ES-I3 (cell line): Measurements from ENCODE around the gene RAD17.
"Not testable (repeated sequence)": the region's sequence is repeated elsewhere in the genome, so short reads cannot be mapped to it uniquely, and the experiment has no call there.

ENCODE experiments used
- H3K36me3 ChIP-seq: 2 replicates; pipeline ENCODE4 v1.6.1; 2013; ENCODE audit warnings: mild to moderate bottlenecking, low read length, control low read depth, moderate library complexity; ENCODE audit not compliant: insufficient read depth
- H3K4me1 ChIP-seq: 2 replicates; pipeline ENCODE4 v1.6.1; 2013; ENCODE audit warnings: mild to moderate bottlenecking, control low read depth, low read length; ENCODE audit not compliant: insufficient read depth
- H3K9ac ChIP-seq: 2 replicates; pipeline ENCODE4 v1.6.1; 2013; ENCODE audit warnings: low read depth, mild to moderate bottlenecking, low read length, moderate library complexity
- H3K9me3 ChIP-seq: 2 replicates; pipeline ENCODE4 v1.6.1; 2013; ENCODE audit warnings: mild to moderate bottlenecking, low read length, moderate library complexity; ENCODE audit not compliant: control insufficient read depth, insufficient read depth

Gene RAD17

DNA sequence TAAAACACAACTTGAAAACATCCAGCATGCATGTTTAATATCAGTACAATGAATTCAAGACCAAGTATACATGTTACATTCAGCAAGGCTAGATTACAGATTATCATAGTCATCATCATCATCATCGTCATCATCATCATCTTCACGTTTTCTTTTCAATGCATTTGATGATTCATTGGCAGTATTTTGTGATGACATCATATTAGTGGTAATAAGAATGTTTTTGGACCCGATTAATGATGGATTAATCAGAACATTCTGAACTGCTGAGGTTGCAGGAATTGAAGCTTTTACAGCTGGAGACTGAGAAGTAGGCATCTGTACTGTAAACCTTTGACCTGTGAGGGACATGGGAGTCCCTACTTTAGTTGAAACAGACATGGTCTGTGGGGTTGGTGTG is 4.8 kb upstream of the RAD17 start:
- H3K4me1 ChIP-seq, result no peaks in the 10 kb centered on the region

GRCh38 chr5:69367697-69368279 is 1.8 kb upstream of the RAD17 start:
- H3K4me1 ChIP-seq, result no peaks in the 10 kb centered on the region
- peak overlapping the region; percentile 89 for H3K9ac ChIP-seq
- H3K9me3 ChIP-seq, result no peaks in the 10 kb centered on the region
- H3K36me3 ChIP-seq, result peaks cover 9% of the 10 kb centered on the region

More for the DNA sequence above, 4.8 kb upstream of the RAD17 start:
- Histone ChIP-seq H3K9ac (no peak overlapping the region), H3K9me3 (no peaks in the 10 kb centered on the region), H3K36me3 (peaks cover 9% of the 10 kb centered on the region)

DNA sequence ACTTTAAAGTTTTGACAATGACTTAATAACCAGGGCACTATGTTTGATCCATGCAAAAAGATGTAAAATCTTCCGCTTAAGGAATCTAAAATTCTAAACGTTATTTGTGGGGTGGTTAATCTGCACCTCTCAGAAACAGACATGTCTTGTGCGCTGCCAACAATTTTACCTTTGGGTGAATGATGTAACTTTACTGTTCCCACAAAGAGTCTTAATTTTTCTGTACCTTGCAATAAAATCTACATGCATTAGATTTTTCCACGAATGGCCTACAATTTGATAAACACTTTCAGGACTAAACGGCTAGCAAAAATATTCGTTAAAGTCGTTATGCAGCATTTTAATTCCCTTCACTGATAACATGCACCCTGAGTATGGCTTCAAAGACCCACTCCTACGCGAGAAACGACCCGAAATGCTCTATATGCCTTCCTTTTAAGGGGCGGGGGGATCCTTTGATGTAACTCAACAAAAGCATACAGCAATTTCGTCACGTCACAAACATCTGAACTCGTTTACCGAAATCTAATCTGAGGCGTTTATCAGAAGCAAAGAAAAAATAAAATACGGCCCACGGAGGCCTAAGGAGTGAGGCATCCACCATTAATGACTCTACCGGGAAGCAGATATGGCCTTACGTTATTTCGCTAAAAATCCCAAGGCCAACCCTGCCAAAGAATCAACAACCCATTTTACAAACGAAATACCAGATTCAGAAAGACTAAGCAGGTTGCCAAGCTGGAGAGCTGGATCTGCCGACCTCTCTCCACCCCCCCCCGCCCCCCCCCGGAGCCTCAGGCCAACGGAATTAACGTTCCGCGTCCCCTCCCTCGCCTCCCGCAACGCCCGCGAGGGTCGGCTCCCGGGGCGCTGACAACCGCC is 919 bp upstream of the RAD17 start:
- no peaks in the 10 kb centered on the region for H3K9me3 ChIP-seq
- no peaks in the 10 kb centered on the region for H3K4me1 ChIP-seq
- H3K9ac ChIP-seq, result peak overlapping the region; percentile 89
- peaks cover 9% of the 10 kb centered on the region; the same call in 1 of the 2 replicates for H3K36me3 ChIP-seq

DNA sequence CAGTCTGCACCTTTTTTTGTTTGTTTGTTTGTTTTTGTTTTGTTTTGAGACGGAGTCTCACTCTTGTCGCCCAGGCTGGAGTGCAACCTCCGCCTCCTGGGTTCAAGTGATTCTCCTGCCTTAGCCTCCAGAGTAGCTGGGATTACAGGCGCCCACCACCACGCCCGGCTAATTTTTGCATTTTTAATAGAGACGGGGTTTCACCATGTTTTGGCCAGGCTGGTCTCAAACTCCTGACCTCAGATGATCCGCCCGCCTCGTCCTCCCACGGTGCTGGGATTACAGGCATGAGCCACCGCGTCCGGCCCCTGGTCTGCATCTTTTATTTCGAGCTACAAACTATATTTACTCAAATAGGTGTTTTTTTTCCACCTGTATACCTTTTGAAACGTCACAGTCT is 717 bp downstream of the RAD17 start:
- not testable (repeated sequence) for H3K36me3 ChIP-seq, H3K4me1 ChIP-seq, H3K9me3 ChIP-seq
- H3K9ac ChIP-seq, result peak overlapping the region; percentile 89

- no peak overlapping the region for H3K9ac ChIP-seq
- H3K9me3 ChIP-seq, result no peaks in the 10 kb centered on the region
- H3K36me3 ChIP-seq, result no peaks in the 10 kb centered on the region
- H3K4me1 ChIP-seq, result no peaks in the 10 kb centered on the region
Measured at GRCh38 chr5:69372394-69372793, 2.8 kb downstream of the RAD17 start.

DNA sequence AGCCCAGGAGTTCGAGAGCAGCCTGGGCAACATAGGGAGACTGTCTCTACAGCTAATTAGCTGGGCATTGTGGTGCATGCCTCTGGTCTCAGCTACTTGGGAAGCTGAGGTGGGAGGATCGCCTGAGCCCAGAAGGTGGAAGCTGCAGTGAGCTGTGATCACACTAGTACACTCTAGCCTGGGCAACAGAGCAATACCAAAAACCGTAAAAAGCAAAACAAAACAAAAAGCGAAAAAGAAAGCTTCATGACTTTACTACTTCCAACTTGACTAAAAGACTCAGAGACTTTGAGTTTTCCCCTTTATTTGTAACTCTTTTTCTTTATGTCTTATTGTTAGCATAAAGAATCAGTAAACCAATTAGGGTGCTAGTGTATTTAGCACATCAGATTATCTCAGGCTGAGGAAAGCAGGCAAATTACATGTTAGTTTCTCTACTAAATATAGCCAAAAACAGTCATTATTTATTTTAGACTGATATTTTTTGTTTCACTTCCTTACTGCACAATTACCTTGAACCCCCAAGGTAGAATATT is 5.4 kb downstream of the RAD17 start:
- no peak overlapping the region for H3K9ac ChIP-seq
- H3K4me1 ChIP-seq, result no peaks in the 10 kb centered on the region
- no peaks in the 10 kb centered on the region for H3K9me3 ChIP-seq
- H3K36me3 ChIP-seq, result no peaks in the 10 kb centered on the region; the same call in 1 of the 2 replicates

- Histone ChIP-seq H3K9ac (no peak overlapping the region), H3K9me3 (no peaks in the 10 kb centered on the region), H3K36me3 (peaks cover 10% of the 10 kb centered on the region), H3K4me1 (no peaks in the 10 kb centered on the region)
Measured at GRCh38 chr5:69378376-69378775, 8.8 kb downstream of the RAD17 start.

- H3K9me3 ChIP-seq, result no peaks in the 10 kb centered on the region
- H3K36me3 ChIP-seq, result peaks cover 3% of the 10 kb centered on the region; the same call in 1 of the 2 replicates
- no peak overlapping the region for H3K9ac ChIP-seq
- no peaks in the 10 kb centered on the region for H3K4me1 ChIP-seq
Measured at GRCh38 chr5:69404659-69405330, 35.2 kb downstream of the RAD17 start.

GRCh38 chr5:69414885-69415583 is 45.4 kb downstream of the RAD17 start, which contains the start of gene MARVELD2:
Gene MARVELD2 (plus strand): TSS chr5:69415116. CDS start chr5:69419386, 4,270 bp downstream.
- Histone ChIP-seq H3K9me3 (no peaks in the 10 kb centered on the region), H3K36me3 (peaks cover 6% of the 10 kb centered on the region; the same call in 1 of the 2 replicates), H3K4me1 (peaks cover 4% of the 10 kb centered on the region; the same call in 1 of the 2 replicates), H3K9ac (peak within 1 kb of the TSS; percentile 96)

DNA sequence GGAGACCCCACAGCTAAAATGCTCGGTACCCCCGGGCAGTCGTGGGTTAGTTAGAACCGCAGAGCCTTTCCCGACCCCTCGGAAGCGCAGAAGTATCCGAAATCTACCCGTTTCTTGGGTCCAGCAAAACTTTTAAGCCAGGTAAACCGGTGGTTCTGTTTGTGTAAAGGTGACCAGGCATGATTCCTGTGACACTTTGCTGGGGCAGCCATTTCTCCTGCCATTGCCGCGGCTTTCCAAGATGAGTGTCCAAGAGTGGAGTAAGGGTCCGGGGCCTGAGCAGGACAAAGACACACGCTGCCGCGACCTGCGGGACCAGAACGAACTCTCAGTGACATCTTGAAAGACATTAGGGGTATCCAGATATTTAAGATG is 46.0 kb downstream of the RAD17 start:
- H3K36me3 ChIP-seq, result peaks cover 6% of the 10 kb centered on the region; the same call in 1 of the 2 replicates
- peaks cover 4% of the 10 kb centered on the region; the same call in 1 of the 2 replicates for H3K4me1 ChIP-seq
- H3K9me3 ChIP-seq, result no peaks in the 10 kb centered on the region
- H3K9ac ChIP-seq, result peak overlapping the region; percentile 96

- peaks cover 6% of the 10 kb centered on the region; the same call in 1 of the 2 replicates for H3K36me3 ChIP-seq
- H3K4me1 ChIP-seq, result peaks cover 4% of the 10 kb centered on the region; the same call in 1 of the 2 replicates
- H3K9ac ChIP-seq, result peak overlapping the region; percentile 96
- H3K9me3 ChIP-seq, result no peaks in the 10 kb centered on the region
Measured at GRCh38 chr5:69416180-69416579, 46.6 kb downstream of the RAD17 start.

DNA sequence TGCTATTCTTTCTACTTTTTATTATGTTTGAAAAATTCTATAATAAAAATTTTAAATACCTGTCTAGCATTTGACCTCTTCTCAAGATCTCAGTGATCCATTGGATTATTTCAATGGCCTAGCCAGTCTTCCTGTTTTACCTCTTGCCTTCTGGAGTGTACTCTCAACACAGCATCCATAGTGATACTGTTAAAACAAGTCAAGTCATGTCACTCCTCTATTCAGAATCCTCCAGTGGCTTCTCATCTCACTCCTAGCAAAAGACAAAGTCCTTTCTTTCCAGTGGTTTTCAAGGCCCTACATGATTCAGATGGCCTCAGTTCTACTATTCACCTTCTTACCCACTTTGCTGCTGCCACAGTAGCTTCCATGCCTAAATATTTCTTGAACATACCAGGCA is 47.1 kb downstream of the RAD17 start:
- Histone ChIP-seq H3K9ac (peak overlapping the region; percentile 96; the same call in 1 of the 2 replicates), H3K36me3 (peaks cover 6% of the 10 kb centered on the region; the same call in 1 of the 2 replicates), H3K9me3 (no peaks in the 10 kb centered on the region), H3K4me1 (peaks cover 4% of the 10 kb centered on the region; the same call in 1 of the 2 replicates)

- Histone ChIP-seq H3K4me1 (peaks cover 4% of the 10 kb centered on the region; the same call in 1 of the 2 replicates), H3K9ac (no peak overlapping the region), H3K9me3 (no peaks in the 10 kb centered on the region), H3K36me3 (peaks cover 6% of the 10 kb centered on the region; the same call in 1 of the 2 replicates)
Measured at GRCh38 chr5:69418554-69418953, 48.9 kb downstream of the RAD17 start.
